AG09319 (cell line): ENCODE data around the gene ANO1.

Source experiments
- DNase-seq: peaks from one replicate; pipeline ENCODE4 v3.0.0-alpha.2; 2010; ENCODE audit warnings: low read depth; ENCODE audit errors: extremely low read depth
- TF ChIP-seq, protein P1 (sequence below): IDR thresholded peaks from 2 replicates; pipeline ENCODE4 v1.5.1; 2011; ENCODE audit warnings: low read depth, mild to moderate bottlenecking, inconsistent platforms, low read length, moderate library complexity

Gene ANO1

DNA sequence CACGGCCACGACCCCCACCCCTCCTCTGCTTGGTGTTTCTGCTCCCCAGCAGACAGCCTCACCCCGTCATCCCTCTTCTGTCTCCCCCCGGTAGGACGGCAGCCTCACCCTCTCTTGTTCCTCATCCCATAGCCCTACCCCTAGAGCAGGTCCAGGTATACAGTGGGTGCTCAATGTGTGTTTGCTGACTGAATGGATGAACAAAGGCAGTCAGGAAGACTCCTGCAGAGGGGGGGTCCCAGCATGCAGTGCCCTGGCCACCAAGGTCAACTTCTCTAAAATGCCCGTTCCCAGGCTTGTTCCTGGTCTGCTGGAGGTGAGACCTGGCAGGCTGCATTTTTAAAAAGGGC is 90.3 kb downstream of the ANO1 start:
- TF ChIP-seq, protein P1, sequence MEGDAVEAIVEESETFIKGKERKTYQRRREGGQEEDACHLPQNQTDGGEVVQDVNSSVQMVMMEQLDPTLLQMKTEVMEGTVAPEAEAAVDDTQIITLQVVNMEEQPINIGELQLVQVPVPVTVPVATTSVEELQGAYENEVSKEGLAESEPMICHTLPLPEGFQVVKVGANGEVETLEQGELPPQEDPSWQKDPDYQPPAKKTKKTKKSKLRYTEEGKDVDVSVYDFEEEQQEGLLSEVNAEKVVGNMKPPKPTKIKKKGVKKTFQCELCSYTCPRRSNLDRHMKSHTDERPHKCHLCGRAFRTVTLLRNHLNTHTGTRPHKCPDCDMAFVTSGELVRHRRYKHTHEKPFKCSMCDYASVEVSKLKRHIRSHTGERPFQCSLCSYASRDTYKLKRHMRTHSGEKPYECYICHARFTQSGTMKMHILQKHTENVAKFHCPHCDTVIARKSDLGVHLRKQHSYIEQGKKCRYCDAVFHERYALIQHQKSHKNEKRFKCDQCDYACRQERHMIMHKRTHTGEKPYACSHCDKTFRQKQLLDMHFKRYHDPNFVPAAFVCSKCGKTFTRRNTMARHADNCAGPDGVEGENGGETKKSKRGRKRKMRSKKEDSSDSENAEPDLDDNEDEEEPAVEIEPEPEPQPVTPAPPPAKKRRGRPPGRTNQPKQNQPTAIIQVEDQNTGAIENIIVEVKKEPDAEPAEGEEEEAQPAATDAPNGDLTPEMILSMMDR = no peak
- no peak for DNase-seq

GRCh38 chr11:70169127-70169526 is 91.0 kb downstream of the ANO1 start:
- TF ChIP-seq, protein P1 = no peak
- DNase-seq = no peak

- DNase-seq = no peak
- TF ChIP-seq, protein P1 = no peak
Observed at GRCh38 chr11:70169632-70170031, 91.5 kb downstream of the ANO1 start.

GRCh38 chr11:70170596-70171210 is 92.6 kb downstream of the ANO1 start:
- TF ChIP-seq, protein P1 = no peak
- DNase-seq = no peak

DNA sequence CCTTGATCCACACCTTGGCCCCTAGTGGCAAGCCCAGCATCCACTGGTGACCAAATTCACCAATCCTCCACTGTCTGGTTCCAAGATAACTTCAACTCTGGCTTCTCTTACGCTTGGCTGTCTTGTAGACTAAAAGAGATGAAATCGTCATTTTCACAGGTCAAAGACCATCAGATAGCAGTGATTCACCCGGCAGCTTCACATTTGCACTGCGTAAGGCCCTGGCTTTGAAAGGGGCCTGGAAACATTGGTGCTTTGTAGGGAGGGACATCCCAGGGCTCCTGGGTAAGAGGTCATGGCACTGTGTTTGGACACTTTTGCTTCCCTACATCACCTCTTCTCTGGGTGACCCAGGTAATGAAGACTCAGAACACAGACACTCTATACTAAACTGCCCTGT is 94.9 kb downstream of the ANO1 start:
- DNase-seq = no peak
- TF ChIP-seq, protein P1 = no peak

DNA sequence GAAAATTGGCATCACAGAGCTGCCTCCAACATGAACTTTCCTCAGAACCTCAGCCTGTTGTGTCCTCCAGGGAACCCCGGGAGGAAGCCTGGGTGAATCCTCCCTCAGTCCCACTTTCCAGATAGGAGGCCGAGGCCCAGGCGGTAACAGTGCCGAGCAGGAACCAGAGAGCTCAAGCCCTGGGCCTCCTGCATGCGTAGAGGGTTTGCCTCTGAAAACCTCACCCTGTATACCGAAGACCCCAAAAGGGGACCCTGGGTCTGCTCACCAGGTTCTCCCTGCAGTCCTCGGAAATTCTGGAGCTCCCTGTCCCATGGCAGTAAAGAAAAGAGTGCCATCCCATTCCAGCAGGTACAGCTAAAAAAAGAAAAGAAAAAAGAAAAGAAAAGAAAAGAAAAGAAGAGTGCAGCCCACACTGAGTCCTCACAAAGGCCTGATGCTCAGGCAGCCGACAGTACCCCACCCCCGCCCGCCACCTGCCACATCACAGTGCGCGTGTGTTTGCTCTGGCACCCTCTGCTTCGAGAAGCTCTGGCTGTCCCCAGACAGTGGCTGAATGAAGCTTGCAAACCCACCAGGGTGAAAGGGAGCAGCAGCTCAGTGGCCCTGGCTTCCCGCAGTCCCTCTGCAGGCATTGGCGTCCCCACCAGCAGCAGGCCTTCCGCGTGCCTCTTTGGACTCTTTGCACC is 96.6 kb downstream of the ANO1 start:
- DNase-seq = no peak
- TF ChIP-seq, protein P1 = no peak

- DNase-seq = no peak
- TF ChIP-seq, protein P1 = no peak
Observed at GRCh38 chr11:70175236-70175698, 97.2 kb downstream of the ANO1 start.
